ENCODE results near the gene MRPL41. TPM values are rescaled to one million over a fixed set of nuclear protein-coding genes. Genes with fewer than 3 reads are reported as not detected.
A peak's percentile ranks its signal among the peaks of the same experiment; 100 is the strongest.

Gene MRPL41
- total RNA-seq, 1 donor = 30.4 TPM

- H3K4me1 ChIP-seq (ENCODE audit: insufficient read depth, low read length) = no peaks in the 10 kb centered on the region
- TF ChIP-seq CTCF (IDR thresholded peaks at IDR 0.05; ENCODE audit: extremely low read depth, low read depth, low read length) = no peak
- no peaks in the 10 kb centered on the region for H3K9me3 ChIP-seq (ENCODE audit: low read depth, low read length)
- H3K79me2 ChIP-seq (ENCODE audit: insufficient read depth, low read length) = no peaks in the 10 kb centered on the region
- H3K27ac ChIP-seq (ENCODE audit: low read depth, low read length) = no peak overlapping the region
- DNase-seq (ENCODE audit: insufficient read length, low spot score, missing footprints) = peak; percentile 69
- H3K4me3 ChIP-seq (ENCODE audit: insufficient read depth, low read length) = no peak overlapping the region
- no peaks in the 10 kb centered on the region for H4K20me1 ChIP-seq (ENCODE audit: insufficient read depth, low read length)
- no peaks in the 10 kb centered on the region for H3K36me3 ChIP-seq (ENCODE audit: insufficient read depth, low read length)
- no peak overlapping the region for H3K4me2 ChIP-seq (ENCODE audit: insufficient read depth, low read length)
- H3K27me3 ChIP-seq (ENCODE audit: insufficient read depth, low read length) = no peaks in the 10 kb centered on the region
- no peak overlapping the region for H2AFZ ChIP-seq (ENCODE audit: low read length)
Measured at GRCh38 chr9:137520614-137521404, 30.9 kb upstream of the MRPL41 start.

GRCh38 chr9:137521405-137521985 is 30.2 kb upstream of the MRPL41 start:
- no peak overlapping the region for H3K4me3 ChIP-seq (ENCODE audit: insufficient read depth, low read length)
- H3K27ac ChIP-seq (ENCODE audit: low read depth, low read length) = no peak overlapping the region
- H3K79me2 ChIP-seq (ENCODE audit: insufficient read depth, low read length) = no peaks in the 10 kb centered on the region
- no peak overlapping the region for H3K4me2 ChIP-seq (ENCODE audit: insufficient read depth, low read length)
- H3K36me3 ChIP-seq (ENCODE audit: insufficient read depth, low read length) = no peaks in the 10 kb centered on the region
- H2AFZ ChIP-seq (ENCODE audit: low read length) = no peak overlapping the region
- DNase-seq (ENCODE audit: insufficient read length, low spot score, missing footprints) = peak; percentile 51
- no peaks in the 10 kb centered on the region for H4K20me1 ChIP-seq (ENCODE audit: insufficient read depth, low read length)
- no peaks in the 10 kb centered on the region for H3K27me3 ChIP-seq (ENCODE audit: insufficient read depth, low read length)
- no peak for TF ChIP-seq CTCF (IDR thresholded peaks at IDR 0.05; ENCODE audit: extremely low read depth, low read depth, low read length)
- no peaks in the 10 kb centered on the region for H3K4me1 ChIP-seq (ENCODE audit: insufficient read depth, low read length)
- H3K9me3 ChIP-seq (ENCODE audit: low read depth, low read length) = no peaks in the 10 kb centered on the region

- Histone ChIP-seq H3K27ac (ENCODE audit: low read depth, low read length) (no peak overlapping the region), H4K20me1 (ENCODE audit: insufficient read depth, low read length) (no peaks in the 10 kb centered on the region), H3K27me3 (ENCODE audit: insufficient read depth, low read length) (peaks cover 5% of the 10 kb centered on the region), H2AFZ (ENCODE audit: low read length) (no peak overlapping the region), H3K4me2 (ENCODE audit: insufficient read depth, low read length) (no peak overlapping the region), H3K4me3 (ENCODE audit: insufficient read depth, low read length) (no peak overlapping the region), H3K79me2 (ENCODE audit: insufficient read depth, low read length) (no peaks in the 10 kb centered on the region), H3K4me1 (ENCODE audit: insufficient read depth, low read length) (no peaks in the 10 kb centered on the region), H3K36me3 (ENCODE audit: insufficient read depth, low read length) (no peaks in the 10 kb centered on the region), H3K9me3 (ENCODE audit: low read depth, low read length) (no peaks in the 10 kb centered on the region)
- no peak for TF ChIP-seq CTCF (IDR thresholded peaks at IDR 0.05; ENCODE audit: extremely low read depth, low read depth, low read length)
- DNase-seq (ENCODE audit: insufficient read length, low spot score, missing footprints) = peak; percentile 43
Measured at GRCh38 chr9:137522746-137523455, 28.8 kb upstream of the MRPL41 start.
